AG04449 (cell line): ENCODE measurements around the gene HEY2.
"Not testable (repeated sequence)": the region's sequence is repeated elsewhere in the genome, so short reads cannot be mapped to it uniquely, and the experiment has no call there.

Experiments
- CTCF ChIA-PET: fragments of 350-600 bp; formaldehyde crosslinking; extraction: SDS; loops from one replicate; lab custom pipeline; 2021; ENCODE audit warnings: antibody characterized with exemption; lab: Yijun Ruan, JAX
- POLR2A ChIA-PET: fragments of 400-600, 350-600 bp; formaldehyde crosslinking; extraction: SDS; loops from one replicate; lab custom pipeline; 2020; ENCODE audit warnings: antibody characterized with exemption, inconsistent platforms; lab: Yijun Ruan, JAX
- DNase-seq: peaks from one replicate; pipeline ENCODE4 v3.0.0-alpha.2; 2010; ENCODE audit warnings: low read depth, low spot score
- H3K4me3 ChIP-seq: 2 replicates; pipeline ENCODE4 v1.5.1; 2011; ENCODE audit warnings: low read depth, mild to moderate bottlenecking, control low read depth, low read length
- CTCF ChIP-seq: IDR thresholded peaks from one replicate; pipeline ENCODE4 v1.5.1; 2011; ENCODE audit warnings: mild to moderate bottlenecking, moderate library complexity, low read length, control low read depth, inconsistent platforms; ENCODE audit not compliant: insufficient read depth; ENCODE audit errors: missing control alignments

The HEY2 gene

GRCh38 chr6:125749173-125749864 lies at the start of gene HEY2:
HEY2 (plus strand) TSS chr6:125749632; CDS start chr6:125749777, 145 bp downstream.
- CTCF ChIA-PET, result interaction anchor here (1.4 to 24.4 kb wide), 3 partner anchors 16 to 437 kb away, joined by 3 to 488 read pairs (median 3); no protein-coding TSS in a partner anchor
- POLR2A ChIA-PET, result no interaction called here
- DNase-seq, result no peak
- peak within 1 kb of the TSS; percentile 61 for H3K4me3 ChIP-seq
- TF ChIP-seq CTCF, result peak; percentile 9

- TF ChIP-seq CTCF, result no peak
- DNase-seq, result no peak
- POLR2A ChIA-PET, result no interaction called here
- no peak overlapping the region for H3K4me3 ChIP-seq
- CTCF ChIA-PET, result no interaction called here
Observed at GRCh38 chr6:125700581-125701353, 48.7 kb upstream of the HEY2 start.

- no peak for TF ChIP-seq CTCF
- no peak for DNase-seq
- ChIA-PET CTCF (no interaction called here), POLR2A (no interaction called here)
- no peak overlapping the region for H3K4me3 ChIP-seq
Observed at GRCh38 chr6:125701354-125701668, 48.1 kb upstream of the HEY2 start.

GRCh38 chr6:125703882-125704281 lies 45.5 kb upstream of the HEY2 start:
- POLR2A ChIA-PET, DNase-seq, H3K4me3 ChIP-seq, CTCF ChIA-PET: not testable (repeated sequence)

GRCh38 chr6:125707615-125708243 lies 41.7 kb upstream of the HEY2 start:
- no peak for TF ChIP-seq CTCF
- ChIA-PET CTCF (no interaction called here), POLR2A (no interaction called here)
- no peak overlapping the region for H3K4me3 ChIP-seq
- DNase-seq, result no peak

GRCh38 chr6:125711013-125711675 lies 38.3 kb upstream of the HEY2 start:
- DNase-seq, result no peak
- ChIA-PET CTCF (no interaction called here), POLR2A (no interaction called here)
- H3K4me3 ChIP-seq, result no peak overlapping the region
- TF ChIP-seq CTCF, result no peak
